Astrocyte (in vitro differentiated cells and primary cell): ENCODE results near the gene PCDHB7.
"Not testable (repeated sequence)": the region's sequence is repeated elsewhere in the genome, so short reads cannot be mapped to it uniquely, and the experiment has no call there.

ENCODE experiments used
- CTCF ChIP-seq: IDR thresholded peaks from 2 replicates; pipeline ENCODE4 v1.5.1; 2011; ENCODE audit warnings: low read depth, mild to moderate bottlenecking, inconsistent platforms, low read length, moderate library complexity; ENCODE audit not compliant: insufficient read depth
- EZH2 ChIP-seq: IDR thresholded peaks from 2 replicates; pipeline ENCODE4 v1.6.1; 2012; ENCODE audit warnings: mild to moderate bottlenecking, low read length, inconsistent platforms; ENCODE audit not compliant: insufficient read depth

- TF ChIP-seq CTCF, EZH2: not testable (repeated sequence)
These were observed 35.1 kb upstream of the PCDHB7 start for GRCh38 chr5:141137346-141137745.
